ENCODE results near the gene RNF180. TPM values are rescaled to one million over a fixed set of nuclear protein-coding genes. Genes with fewer than 3 reads are reported as not detected.

RNF180 gene
- total and polyA plus RNA-seq, 10 of the 15 experiments (the other 5 are each of a cell fraction or from before 2014, with no cell fraction given), result 0.16 to 1.2 (median 0.73) TPM

- Histone ChIP-seq H3K36me3 (ENCODE audit: control insufficient read depth in 2 of 2, insufficient read depth in 2 of 2, low read length in 1 of 2) (no peaks in the 10 kb centered on the region), H3K27me3 (replicated peaks in 1 of 2; ENCODE audit: control insufficient read depth in 2 of 2, insufficient read depth in 2 of 2, low read length in 1 of 2) (peaks cover 0 to 13% of the 10 kb centered on the region in 2 experiments), H3K79me2 (ENCODE audit: control insufficient read depth, insufficient read depth, low read length) (no peaks in the 10 kb centered on the region), H3K4me1 (ENCODE audit: control insufficient read depth, insufficient read depth, low read length) (no peaks in the 10 kb centered on the region), H3K4me3 (no peak overlapping the region), H4K20me1 (ENCODE audit: control insufficient read depth, insufficient read depth) (no peaks in the 10 kb centered on the region), H3K9me3 (replicated peaks; ENCODE audit: control insufficient read depth, insufficient read depth, low read length) (no peaks in the 10 kb centered on the region; the same call in 2 of the 3 replicates), H2AFZ (ENCODE audit: control insufficient read depth, low read depth, low read length) (no peak overlapping the region), H3K27ac (ENCODE audit: control insufficient read depth, insufficient read depth) (no peak overlapping the region), H3K4me2 (ENCODE audit: control insufficient read depth, insufficient read depth) (no peak overlapping the region), H3K9ac (ENCODE audit: control insufficient read depth, insufficient read depth, low read length) (no peak overlapping the region)
- DNase-seq (ENCODE audit: low read depth, low spot score) (no peak), FAIRE-seq (no peak), ATAC-seq (peak; percentile 57)
- intact Hi-C loops (cut with micrococcal nuclease; ENCODE audit: unreplicated experiment), result loop anchor here (2.0 kb wide), 1 partner anchor 35 kb away; no protein-coding TSS in a partner anchor
- 48% methylated on average over 4 of the region's 4 CpGs for WGBS (ENCODE audit: insufficient coverage, insufficient replicate concordance, low lambda C conversion rate, missing lambda C conversion rate)
- RAD21 ChIA-PET (ENCODE audit: unreplicated experiment), result interaction anchor here (0.9 to 3.1 kb wide), 6 partner anchors 14 to 449 kb away, joined by 3 to 13 read pairs (median 4); no protein-coding TSS in a partner anchor
- in situ Hi-C loops (cut with MboI), result no loop called here
- SMC1A ChIA-PET (ENCODE audit: uncharacterized antibody, unreplicated experiment), result interaction anchor here (1.4 to 1.9 kb wide), 4 partner anchors 17 to 43 kb away, joined by 4 to 7 read pairs (median 6); no protein-coding TSS in a partner anchor
- BruUV-seq (replicated peaks), result no TSS peak
- POLR2A ChIA-PET, result no interaction called here
- CTCF ChIA-PET, result interaction anchor here (1.5 kb wide), 1 partner anchor 18 kb away, joined by 3 read pairs; no protein-coding TSS in a partner anchor
- TF ChIP-seq ATF7 (IDR thresholded peaks at IDR 0.05; ENCODE audit: low read depth) (peak; percentile 57; the same call in 1 of the 2 replicates), EP300 (IDR thresholded peaks at IDR 0.05; ENCODE audit: borderline replicate concordance in 1 of 2, control insufficient read depth in 1 of 2, low read depth in 2 of 2, low read length in 2 of 2) (peak in 1 of 2 experiments; percentile 13; a peak in 1 of 4 replicates), SPI1 (IDR thresholded peaks at IDR 0.05; ENCODE audit: borderline replicate concordance, insufficient read depth, low read depth, low read length) (0 out of 2 replicates have a peak, but pooled peaks have one; percentile 21), CREM (IDR thresholded peaks at IDR 0.05; ENCODE audit: low read depth) (no peak), ATF2 (IDR thresholded peaks at IDR 0.05; ENCODE audit: low read length) (no peak), IKZF1 (conservative IDR thresholded peaks at IDR 0.05) (0 out of 2 replicates have a peak, but pooled peaks have one; percentile 31), IKZF2 (IDR thresholded peaks at IDR 0.05) (peak in 1 of 2 experiments; percentile 52; a peak in 2 of 4 replicates), NR2F1 (conservative IDR thresholded peaks at IDR 0.05) (peak; percentile 24; the same call in 1 of the 2 replicates), BCL3 (IDR thresholded peaks at IDR 0.05; ENCODE audit: borderline replicate concordance, insufficient read depth, low read depth, low read length, poor library complexity, severe bottlenecking) (no peak), RELB (IDR thresholded peaks at IDR 0.05; ENCODE audit: low read depth) (0 out of 2 replicates have a peak, but pooled peaks have one; percentile 25), PAX5 (IDR thresholded peaks at IDR 0.05; ENCODE audit: borderline replicate concordance, low read depth, low read length) (no peak), MTA2 (IDR thresholded peaks at IDR 0.05; ENCODE audit: low read depth) (peak; percentile 53; the same call in 1 of the 2 replicates)
Observed at GRCh38 chr5:64163746-64164145, 1.9 kb upstream of the RNF180 start.
